ENCODE measurements around the gene ITGBL1.

- TF ChIP-seq CTCF (IDR thresholded peaks at IDR 0.05) = no peak
- no peak for TF ChIP-seq EP300 (IDR thresholded peaks at IDR 0.05)
Measured at GRCh38 chr13:101488734-101489133, 36.3 kb downstream of the ITGBL1 start.

All from ovary (tissue), 3 donors.